MCF 10A (cell line): ENCODE results near the gene FNDC4. TPM values are rescaled to one million over a fixed set of nuclear protein-coding genes. Genes with fewer than 3 reads are reported as not detected.
A peak's percentile ranks its signal among the peaks of the same experiment; 100 is the strongest.

Source experiments
- BruUV-seq: library from RNA; stranded (reverse); fragments of 400-500 nt; replicated peaks from 2 replicates; lab custom pipeline; 2021; lab: Mats Ljungman, UMichigan
- CTCF ChIA-PET: fragments of 300-600 bp; sonication (Branson Sonifier 250); formaldehyde crosslinking; extraction: SDS; loops from one replicate; lab custom pipeline; 2021; ENCODE audit warnings: antibody characterized with exemption, inconsistent platforms; lab: Yijun Ruan, JAX
- POLR2A ChIA-PET: fragments of 300-600, 350-650 bp; sonication (Branson Sonifier 250); formaldehyde crosslinking; extraction: SDS; loops from one replicate; lab custom pipeline; 2020; ENCODE audit warnings: antibody characterized with exemption, inconsistent platforms; lab: Yijun Ruan, JAX
- DNase-seq: peaks from one replicate; pipeline ENCODE4 v3.0.0-alpha.2; 2018; ENCODE audit not compliant: unreplicated experiment
- H3K27ac Mint-ChIP-seq: one replicate; pipeline ENCODE4 v1.8.0; 2022; ENCODE audit warnings: mild to moderate bottlenecking, low read depth, mixed read lengths; ENCODE audit not compliant: unreplicated experiment
- H3K27me3 Mint-ChIP-seq: one replicate; pipeline ENCODE4 v1.8.0; 2022; ENCODE audit warnings: mixed read lengths; ENCODE audit not compliant: insufficient read depth, unreplicated experiment
- H3K36me3 Mint-ChIP-seq: one replicate; pipeline ENCODE4 v1.8.0; 2022; ENCODE audit warnings: mild to moderate bottlenecking, moderate library complexity, mixed read lengths; ENCODE audit not compliant: insufficient read depth, unreplicated experiment
- H3K4me1 Mint-ChIP-seq: one replicate; pipeline ENCODE4 v1.8.0; 2022; ENCODE audit warnings: mixed read lengths; ENCODE audit not compliant: insufficient read depth, unreplicated experiment
- H3K4me3 Mint-ChIP-seq: one replicate; pipeline ENCODE4 v1.8.0; 2022; ENCODE audit warnings: mild to moderate bottlenecking, moderate library complexity, mixed read lengths; ENCODE audit not compliant: unreplicated experiment
- H3K9me3 Mint-ChIP-seq: one replicate; pipeline ENCODE4 v1.8.0; 2022; ENCODE audit warnings: mixed read lengths; ENCODE audit not compliant: unreplicated experiment
- intact Hi-C: fragments of 100-400 bp; cut with micrococcal nuclease; formaldehyde crosslinking; loops from 2 replicates; pipeline ENCODE4 v1.14.1; 2022
- total RNA-seq: library from RNA; stranded (reverse); gene quantifications from 2 replicates; pipeline ENCODE4 v1.2.3, GENCODE V29; 2022
- TF ChIP-seq, protein P1 (sequence below): fragments of 200-600 bp; IDR thresholded peaks from one replicate; pipeline ENCODE4 v1.8.0; 2022; ENCODE audit warnings: antibody characterized with exemption, mild to moderate bottlenecking; ENCODE audit not compliant: unreplicated experiment

Gene FNDC4
- total RNA-seq, 1 experiment from 2014 or later: 0.79 TPM

DNA sequence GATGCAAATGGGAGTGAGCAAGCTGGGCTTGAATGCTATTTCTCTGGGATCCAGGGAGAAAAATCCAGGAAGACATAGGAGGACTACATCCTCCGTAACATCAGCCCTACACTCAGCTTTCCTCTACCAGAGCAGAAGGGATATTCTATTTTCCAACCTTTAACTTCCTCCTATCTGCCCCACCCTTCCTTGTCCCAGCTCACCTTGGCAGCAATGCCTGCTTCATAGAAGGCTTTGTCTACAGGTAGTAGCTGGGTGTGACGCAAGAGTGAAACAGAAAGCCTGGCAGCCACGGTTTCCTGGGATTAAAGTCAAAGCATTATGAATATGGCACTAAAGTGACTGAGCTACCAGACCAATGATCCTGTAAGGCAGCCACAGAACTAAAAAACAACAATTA lies 48.9 kb downstream of the FNDC4 start:
- Mint-ChIP-seq H3K4me1 (peaks cover 9% of the 10 kb centered on the region), H3K4me3 (no peak overlapping the region), H3K9me3 (no peaks in the 10 kb centered on the region), H3K36me3 (peaks cover 53% of the 10 kb centered on the region), H3K27me3 (no peaks in the 10 kb centered on the region), H3K27ac (no peak overlapping the region)
- CTCF ChIA-PET: interaction anchor here (0.5 to 1.4 kb wide), 4 partner anchors 21 to 77 kb away, joined by 3 to 5 read pairs (median 4); no protein-coding TSS in a partner anchor
- intact Hi-C loops: no loop called here
- peak; percentile 88 for DNase-seq
- TF ChIP-seq, protein P1, sequence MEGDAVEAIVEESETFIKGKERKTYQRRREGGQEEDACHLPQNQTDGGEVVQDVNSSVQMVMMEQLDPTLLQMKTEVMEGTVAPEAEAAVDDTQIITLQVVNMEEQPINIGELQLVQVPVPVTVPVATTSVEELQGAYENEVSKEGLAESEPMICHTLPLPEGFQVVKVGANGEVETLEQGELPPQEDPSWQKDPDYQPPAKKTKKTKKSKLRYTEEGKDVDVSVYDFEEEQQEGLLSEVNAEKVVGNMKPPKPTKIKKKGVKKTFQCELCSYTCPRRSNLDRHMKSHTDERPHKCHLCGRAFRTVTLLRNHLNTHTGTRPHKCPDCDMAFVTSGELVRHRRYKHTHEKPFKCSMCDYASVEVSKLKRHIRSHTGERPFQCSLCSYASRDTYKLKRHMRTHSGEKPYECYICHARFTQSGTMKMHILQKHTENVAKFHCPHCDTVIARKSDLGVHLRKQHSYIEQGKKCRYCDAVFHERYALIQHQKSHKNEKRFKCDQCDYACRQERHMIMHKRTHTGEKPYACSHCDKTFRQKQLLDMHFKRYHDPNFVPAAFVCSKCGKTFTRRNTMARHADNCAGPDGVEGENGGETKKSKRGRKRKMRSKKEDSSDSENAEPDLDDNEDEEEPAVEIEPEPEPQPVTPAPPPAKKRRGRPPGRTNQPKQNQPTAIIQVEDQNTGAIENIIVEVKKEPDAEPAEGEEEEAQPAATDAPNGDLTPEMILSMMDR: no peak
- POLR2A ChIA-PET: interaction anchor here (0.8 to 5.2 kb wide), 13 partner anchors 10 to 218 kb away, joined by 3 to 51 read pairs (median 5); partner anchors contain the start of genes CCDC121, EIF2B4, GPN1 and NRBP1
- no TSS peak for BruUV-seq

DNA sequence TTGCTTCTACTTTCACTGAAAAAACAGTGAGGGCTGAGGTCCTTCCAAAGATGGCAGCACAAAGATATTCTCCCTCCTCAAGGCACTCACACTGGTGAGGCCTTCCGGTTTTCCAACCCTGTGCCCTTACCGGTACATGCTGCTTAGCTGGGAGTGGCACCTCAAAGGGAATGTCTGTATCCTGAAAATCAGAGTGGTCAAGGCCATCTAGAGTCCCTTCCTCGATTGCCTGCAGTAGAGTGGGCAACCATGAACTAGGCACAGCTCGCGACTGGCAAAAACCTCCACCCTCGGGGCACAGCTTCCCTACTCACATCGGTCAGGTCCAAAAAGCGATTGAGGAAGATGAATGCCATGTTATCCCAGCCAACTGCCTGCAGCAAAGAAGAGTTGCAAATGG lies 49.4 kb downstream of the FNDC4 start:
- Mint-ChIP-seq H3K4me1 (peaks cover 9% of the 10 kb centered on the region), H3K36me3 (peaks cover 57% of the 10 kb centered on the region), H3K27me3 (no peaks in the 10 kb centered on the region), H3K27ac (no peak overlapping the region), H3K4me3 (no peak overlapping the region), H3K9me3 (no peaks in the 10 kb centered on the region)
- intact Hi-C loops: no loop called here
- ChIA-PET POLR2A (interaction anchor here (0.8 to 5.2 kb wide), 13 partner anchors 10 to 218 kb away, joined by 3 to 51 read pairs (median 5); partner anchors contain the start of genes CCDC121, EIF2B4, GPN1 and NRBP1), CTCF (interaction anchor here (0.7 to 1.4 kb wide), 3 partner anchors 36 to 76 kb away, joined by 3 to 5 read pairs (median 4); no protein-coding TSS in a partner anchor)
- BruUV-seq: no TSS peak
- TF ChIP-seq, protein P1: no peak
- no peak for DNase-seq

- POLR2A ChIA-PET: interaction anchor here (1.3 to 5.2 kb wide), 5 partner anchors 15 to 183 kb away, joined by 5 to 51 read pairs (median 11); partner anchors contain the start of genes CCDC121, EIF2B4, GPN1 and NRBP1
- Mint-ChIP-seq H3K36me3 (peaks cover 62% of the 10 kb centered on the region), H3K4me1 (peaks cover 9% of the 10 kb centered on the region), H3K4me3 (no peak overlapping the region), H3K27me3 (no peaks in the 10 kb centered on the region), H3K27ac (no peak overlapping the region), H3K9me3 (no peaks in the 10 kb centered on the region)
- TF ChIP-seq, protein P1: no peak
- DNase-seq: no peak
- CTCF ChIA-PET: interaction anchor here (0.7 to 1.4 kb wide), 2 partner anchors 38 to 184 kb away, joined by 4 to 5 read pairs; partner anchors contain the start of genes CCDC121 and GPN1
- intact Hi-C loops: no loop called here
- no TSS peak for BruUV-seq
Measured at GRCh38 chr2:27445155-27445554, 49.8 kb downstream of the FNDC4 start.

GRCh38 chr2:27442920-27443282 lies 52.1 kb downstream of the FNDC4 start:
- Mint-ChIP-seq H3K27me3 (no peaks in the 10 kb centered on the region), H3K4me1 (peaks cover 9% of the 10 kb centered on the region), H3K36me3 (peaks cover 67% of the 10 kb centered on the region), H3K27ac (no peak overlapping the region), H3K9me3 (no peaks in the 10 kb centered on the region), H3K4me3 (no peak overlapping the region)
- no peak for DNase-seq
- ChIA-PET CTCF (no interaction called here), POLR2A (interaction anchor here (1.0 to 5.2 kb wide), 2 partner anchors 13 to 34 kb away, joined by 3 to 51 read pairs; partner anchors contain the start of genes NRBP1 and PPM1G)
- intact Hi-C loops: no loop called here
- TF ChIP-seq, protein P1: no peak
- no TSS peak for BruUV-seq
